ENCODE measurements around the gene FOXE1. TPM values are rescaled to one million over a fixed set of nuclear protein-coding genes. Genes with fewer than 3 reads are reported as not detected.

The FOXE1 gene
- total RNA-seq, 1 donor from 2014 or later, result not detected

DNA sequence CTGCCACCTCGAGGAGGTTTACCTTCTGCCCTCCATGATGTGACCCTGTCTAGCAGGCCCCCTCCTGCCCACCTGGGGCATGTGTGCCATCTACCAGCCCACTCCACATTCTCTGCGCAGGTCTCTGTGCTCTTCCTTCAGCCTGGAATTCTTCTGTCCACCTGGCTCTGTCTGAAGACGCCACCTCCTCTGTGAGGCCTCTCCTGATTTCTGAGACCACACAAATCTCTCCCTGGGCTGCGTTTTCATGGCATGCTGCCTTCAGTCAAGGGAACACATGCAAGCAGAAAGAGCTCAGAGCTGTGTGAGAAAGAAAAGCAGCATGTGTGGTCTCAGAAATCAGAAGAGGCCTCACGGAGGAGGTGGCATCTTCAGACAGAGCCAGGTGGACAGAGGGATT lies 22.1 kb downstream of the FOXE1 start:
- no peak for DNase-seq (ENCODE audit: low spot score)
- Mint-ChIP-seq H3K4me3 (ENCODE audit: unreplicated experiment) (no peak overlapping the region), H3K36me3 (ENCODE audit: low read depth, unreplicated experiment) (no peaks in the 10 kb centered on the region), H3K27me3 (ENCODE audit: unreplicated experiment) (peaks cover 2% of the 10 kb centered on the region), H3K27ac (ENCODE audit: unreplicated experiment) (no peak overlapping the region), H3K4me1 (ENCODE audit: unreplicated experiment) (no peaks in the 10 kb centered on the region), H3K9me3 (ENCODE audit: unreplicated experiment) (no peaks in the 10 kb centered on the region)
- TF ChIP-seq, protein P1, sequence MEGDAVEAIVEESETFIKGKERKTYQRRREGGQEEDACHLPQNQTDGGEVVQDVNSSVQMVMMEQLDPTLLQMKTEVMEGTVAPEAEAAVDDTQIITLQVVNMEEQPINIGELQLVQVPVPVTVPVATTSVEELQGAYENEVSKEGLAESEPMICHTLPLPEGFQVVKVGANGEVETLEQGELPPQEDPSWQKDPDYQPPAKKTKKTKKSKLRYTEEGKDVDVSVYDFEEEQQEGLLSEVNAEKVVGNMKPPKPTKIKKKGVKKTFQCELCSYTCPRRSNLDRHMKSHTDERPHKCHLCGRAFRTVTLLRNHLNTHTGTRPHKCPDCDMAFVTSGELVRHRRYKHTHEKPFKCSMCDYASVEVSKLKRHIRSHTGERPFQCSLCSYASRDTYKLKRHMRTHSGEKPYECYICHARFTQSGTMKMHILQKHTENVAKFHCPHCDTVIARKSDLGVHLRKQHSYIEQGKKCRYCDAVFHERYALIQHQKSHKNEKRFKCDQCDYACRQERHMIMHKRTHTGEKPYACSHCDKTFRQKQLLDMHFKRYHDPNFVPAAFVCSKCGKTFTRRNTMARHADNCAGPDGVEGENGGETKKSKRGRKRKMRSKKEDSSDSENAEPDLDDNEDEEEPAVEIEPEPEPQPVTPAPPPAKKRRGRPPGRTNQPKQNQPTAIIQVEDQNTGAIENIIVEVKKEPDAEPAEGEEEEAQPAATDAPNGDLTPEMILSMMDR (IDR thresholded peaks at IDR 0.05; ENCODE audit: unreplicated experiment), result no peak

DNA sequence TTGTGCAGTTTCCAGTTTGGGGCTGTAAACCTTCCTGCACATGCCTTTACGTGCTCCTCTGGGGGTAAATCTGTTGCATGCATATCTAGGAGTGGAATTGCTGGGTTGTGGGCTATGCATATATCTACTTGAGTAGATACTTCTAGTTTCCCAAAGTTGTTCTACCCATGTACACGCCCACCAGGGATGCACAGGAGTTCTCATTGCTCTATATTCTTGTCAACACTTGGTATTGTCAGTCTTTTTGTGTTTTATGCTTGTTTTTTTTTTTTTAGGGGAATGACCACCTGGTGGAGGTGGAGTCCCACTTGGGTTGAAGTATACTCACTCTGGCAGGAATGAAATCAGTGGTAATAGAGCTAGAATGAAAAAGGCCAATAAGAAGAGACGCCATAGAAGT lies 23.0 kb downstream of the FOXE1 start:
- Mint-ChIP-seq H3K9me3 (ENCODE audit: unreplicated experiment) (no peaks in the 10 kb centered on the region), H3K27ac (ENCODE audit: unreplicated experiment) (no peak overlapping the region), H3K4me3 (ENCODE audit: unreplicated experiment) (no peak overlapping the region), H3K4me1 (ENCODE audit: unreplicated experiment) (no peaks in the 10 kb centered on the region), H3K27me3 (ENCODE audit: unreplicated experiment) (peaks cover 2% of the 10 kb centered on the region), H3K36me3 (ENCODE audit: low read depth, unreplicated experiment) (no peaks in the 10 kb centered on the region)
- TF ChIP-seq, protein P1 (IDR thresholded peaks at IDR 0.05; ENCODE audit: unreplicated experiment), result no peak
- DNase-seq (ENCODE audit: low spot score), result no peak

DNA sequence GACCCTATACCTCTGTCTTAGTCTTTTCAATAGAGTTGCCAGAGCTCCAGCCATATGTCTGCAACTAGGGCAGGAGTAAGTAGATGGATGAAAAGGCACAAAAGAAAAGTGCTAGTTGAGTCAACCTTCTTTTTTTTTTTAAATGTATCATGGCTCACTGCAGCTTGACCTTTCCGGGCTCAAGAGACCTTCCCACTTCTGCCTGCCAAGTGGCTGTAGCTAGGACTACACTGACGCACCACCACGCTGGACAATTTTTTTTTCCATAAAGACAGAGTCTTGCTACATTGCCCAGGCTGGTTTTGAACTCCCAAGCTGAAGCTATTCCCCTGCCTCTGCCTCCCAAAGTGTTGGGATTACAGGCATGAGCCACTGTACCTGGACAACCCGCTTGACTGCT lies 27.3 kb downstream of the FOXE1 start:
- peaks cover 5% of the 10 kb centered on the region for H3K27me3 Mint-ChIP-seq (ENCODE audit: unreplicated experiment)
- H3K9me3 Mint-ChIP-seq (ENCODE audit: unreplicated experiment), result no peaks in the 10 kb centered on the region

DNA sequence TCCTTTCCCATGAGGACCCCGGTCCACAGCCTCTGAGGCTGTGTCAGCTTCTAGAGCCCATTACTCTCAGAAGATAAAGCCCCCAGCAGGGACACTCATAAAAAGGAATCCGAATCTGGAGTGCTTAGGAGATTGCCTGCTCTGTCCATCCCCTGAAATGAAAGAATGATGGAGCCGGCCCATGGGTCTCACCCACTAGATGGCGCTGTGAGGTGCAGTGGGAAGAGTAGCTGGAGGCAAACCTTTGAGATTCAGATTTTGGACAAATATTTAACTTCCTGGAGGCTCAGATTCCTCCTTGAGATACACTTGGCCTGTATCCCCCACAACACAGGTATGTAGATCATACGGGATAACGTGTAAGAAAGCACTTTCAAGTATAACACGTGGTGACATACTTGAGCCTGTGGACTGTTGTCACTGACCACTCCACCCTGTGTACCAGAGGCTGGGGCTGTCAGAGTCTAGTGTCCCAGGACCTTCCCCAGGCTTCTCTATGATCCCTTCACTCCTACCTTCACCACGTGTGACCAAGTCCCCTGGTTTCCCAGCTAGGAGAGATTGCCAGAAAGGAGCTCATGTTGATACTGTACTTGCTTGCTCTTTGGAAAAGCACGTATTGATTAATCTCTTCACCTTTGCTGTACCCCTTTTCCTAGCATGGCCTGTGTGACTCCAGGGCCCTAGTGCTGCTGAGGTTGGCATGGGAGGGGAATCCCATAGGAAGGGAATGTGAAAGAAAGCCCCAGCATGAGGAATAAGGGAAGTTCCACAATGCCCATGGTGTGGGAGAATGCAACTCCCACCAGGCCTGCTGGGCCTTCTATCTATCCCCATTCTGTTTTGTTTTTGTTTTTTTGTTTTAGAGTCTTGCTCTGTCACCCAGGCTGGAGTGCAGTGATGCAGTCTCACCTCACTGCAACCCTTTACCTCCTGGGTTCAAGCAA lies 37.2 kb downstream of the FOXE1 start:
- Mint-ChIP-seq H3K27me3 (ENCODE audit: unreplicated experiment) (peaks cover 2% of the 10 kb centered on the region), H3K4me3 (ENCODE audit: unreplicated experiment) (no peak overlapping the region), H3K9me3 (ENCODE audit: unreplicated experiment) (no peaks in the 10 kb centered on the region), H3K36me3 (ENCODE audit: low read depth, unreplicated experiment) (no peaks in the 10 kb centered on the region), H3K27ac (ENCODE audit: unreplicated experiment) (no peak overlapping the region), H3K4me1 (ENCODE audit: unreplicated experiment) (no peaks in the 10 kb centered on the region)
- peak; percentile 71 for DNase-seq (ENCODE audit: low spot score)
- TF ChIP-seq, protein P1 (IDR thresholded peaks at IDR 0.05; ENCODE audit: unreplicated experiment), result peak; percentile 65

More for the DNA sequence above, 27.3 kb downstream of the FOXE1 start:
- Mint-ChIP-seq H3K36me3 (ENCODE audit: low read depth, unreplicated experiment) (no peaks in the 10 kb centered on the region), H3K27ac (ENCODE audit: unreplicated experiment) (no peak overlapping the region), H3K4me3 (ENCODE audit: unreplicated experiment) (no peak overlapping the region), H3K4me1 (ENCODE audit: unreplicated experiment) (no peaks in the 10 kb centered on the region)
- TF ChIP-seq, protein P1 (IDR thresholded peaks at IDR 0.05; ENCODE audit: unreplicated experiment), result no peak
- no peak for DNase-seq (ENCODE audit: low spot score)

DNA sequence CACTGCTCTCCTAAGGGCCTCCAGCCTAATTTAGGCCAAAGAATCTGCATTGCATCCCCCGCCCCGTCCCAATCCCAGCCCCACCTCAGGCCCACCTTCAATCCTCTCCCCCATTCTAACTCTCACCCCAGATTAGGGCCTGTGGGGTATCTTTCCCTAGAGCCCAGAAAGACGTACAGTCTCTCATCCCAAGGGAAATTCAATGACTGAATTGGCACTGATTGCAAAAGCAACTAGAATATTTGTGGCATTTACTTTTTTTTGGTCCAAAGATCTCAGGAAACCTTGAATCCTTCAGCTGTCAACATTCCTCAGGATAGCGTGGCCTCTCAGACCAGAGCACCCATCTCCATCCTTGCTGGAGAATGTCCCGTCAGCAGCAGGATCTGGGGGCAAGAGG lies 38.7 kb downstream of the FOXE1 start:
- Mint-ChIP-seq H3K27me3 (ENCODE audit: unreplicated experiment) (peaks cover 2% of the 10 kb centered on the region), H3K27ac (ENCODE audit: unreplicated experiment) (peak overlapping the region; percentile 18), H3K36me3 (ENCODE audit: low read depth, unreplicated experiment) (no peaks in the 10 kb centered on the region), H3K4me1 (ENCODE audit: unreplicated experiment) (no peaks in the 10 kb centered on the region), H3K9me3 (ENCODE audit: unreplicated experiment) (no peaks in the 10 kb centered on the region), H3K4me3 (ENCODE audit: unreplicated experiment) (no peak overlapping the region)
- TF ChIP-seq, protein P1 (IDR thresholded peaks at IDR 0.05; ENCODE audit: unreplicated experiment), result no peak
- no peak for DNase-seq (ENCODE audit: low spot score)

Measured in endothelial cell (in vitro differentiated cells).